Stimulated activated CD4-positive, alpha-beta T cell treated with anti-CD3 and anti-CD28 coated beads, TNF-alpha, amount 100 ng/mL, for 1 hour (primary cell): ENCODE data around the gene MYLK3.

Experiments used
- DNase-seq, 3 donors: peaks; one replicate each; pipeline ENCODE4 v3.0.0-alpha.2; 2020; ENCODE audit warnings: low read depth in 3 of 3, low spot score in 1 of 3

Gene MYLK3

GRCh38 chr16:46759309-46759708, 11.2 kb upstream of the MYLK3 start:
- DNase-seq, result no peak

- no peak for DNase-seq
Measured at GRCh38 chr16:46757339-46758050, 9.4 kb upstream of the MYLK3 start.

- no peak for DNase-seq
Measured at GRCh38 chr16:46756772-46757171, 8.6 kb upstream of the MYLK3 start.

- DNase-seq, result no peak
Measured at GRCh38 chr16:46753015-46753414, 4.9 kb upstream of the MYLK3 start.

GRCh38 chr16:46751381-46751780, 3.2 kb upstream of the MYLK3 start:
- DNase-seq, result no peak

GRCh38 chr16:46748775-46749705, 896 bp upstream of the MYLK3 start:
- DNase-seq, result no peak

- no peak for DNase-seq
Measured at GRCh38 chr16:46746821-46747776, 1.0 kb downstream of the MYLK3 start.

- no peak for DNase-seq
Measured at GRCh38 chr16:46745617-46746016, 2.5 kb downstream of the MYLK3 start.

- DNase-seq, result no peak
Measured at GRCh38 chr16:46743232-46743719, 4.9 kb downstream of the MYLK3 start.

GRCh38 chr16:46739934-46740333, 8.2 kb downstream of the MYLK3 start:
- DNase-seq, result no peak

- DNase-seq, result no peak
Measured at GRCh38 chr16:46737621-46738214, 10.4 kb downstream of the MYLK3 start.

GRCh38 chr16:46736695-46737094, 11.4 kb downstream of the MYLK3 start:
- DNase-seq, result no peak

- no peak for DNase-seq
Measured at GRCh38 chr16:46733319-46733830, 14.8 kb downstream of the MYLK3 start.

GRCh38 chr16:46732561-46732960, 15.6 kb downstream of the MYLK3 start:
- no peak for DNase-seq

- DNase-seq, result no peak
Measured at GRCh38 chr16:46731691-46732555, 16.2 kb downstream of the MYLK3 start.

- DNase-seq, result no peak
Measured at GRCh38 chr16:46730801-46731690, 17.1 kb downstream of the MYLK3 start.

- DNase-seq, result no peak
Measured at GRCh38 chr16:46730126-46730525, 18.0 kb downstream of the MYLK3 start.

- no peak for DNase-seq
Measured at GRCh38 chr16:46729326-46729995, 18.7 kb downstream of the MYLK3 start.
